ENCODE results near the gene VWF. TPM values are rescaled to one million over a fixed set of nuclear protein-coding genes. Genes with fewer than 3 reads are reported as not detected.
A peak's percentile ranks its signal among the peaks of the same experiment; 100 is the strongest.

Gene VWF
- total RNA-seq, 2 experiments from 2014 or later: 0.11 to 0.13 TPM

DNA sequence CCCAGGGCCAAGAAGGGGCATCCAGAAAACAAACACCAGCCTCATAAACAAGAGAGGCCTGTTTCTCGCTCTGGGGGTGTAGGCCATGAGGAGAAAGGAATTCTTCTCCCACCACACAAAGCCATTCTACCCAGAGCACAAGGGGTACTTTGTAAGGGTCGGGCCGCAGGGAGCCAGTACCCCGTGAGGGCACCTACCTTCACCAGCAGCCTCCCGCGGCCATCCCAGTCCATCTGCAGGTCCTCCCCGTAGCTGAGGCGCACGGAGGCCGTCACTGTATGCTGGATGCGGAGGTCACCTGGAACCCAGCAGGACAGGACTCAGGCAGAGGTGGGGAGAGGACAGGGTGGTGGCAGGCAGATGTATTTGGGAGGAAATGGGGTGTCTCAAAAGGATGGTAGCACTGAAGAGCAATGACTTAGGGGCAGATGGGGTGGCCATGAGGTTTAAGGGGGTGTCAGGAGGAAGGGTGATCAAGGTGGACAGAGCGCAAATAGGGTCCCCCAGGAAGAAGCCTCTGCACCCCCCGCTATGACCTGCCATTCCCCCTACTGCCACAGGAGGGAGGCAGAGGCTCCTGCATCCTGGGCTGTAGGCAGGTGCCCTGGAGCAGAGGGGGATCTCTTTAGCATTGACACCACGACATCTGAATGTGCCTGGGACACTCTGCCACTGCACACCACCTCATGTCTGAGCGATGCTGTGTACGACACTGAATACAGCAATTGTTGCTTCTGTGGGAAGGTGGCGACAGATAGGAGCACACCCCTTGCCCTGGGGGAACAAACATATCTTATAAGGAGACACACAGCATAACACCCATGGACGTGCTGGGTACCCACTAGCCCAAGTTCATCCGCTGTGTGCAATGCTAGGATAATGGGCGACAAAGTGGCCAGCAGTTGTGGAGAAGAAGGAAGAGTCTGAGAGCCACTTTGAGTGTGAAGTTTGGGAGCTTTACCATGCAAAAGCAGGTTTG is 61.4 kb downstream of the VWF start:
- intact Hi-C loops (cut with micrococcal nuclease): loop anchor here (2.0 kb wide), 1 partner anchor 222 kb away; no protein-coding TSS in a partner anchor
- peaks cover 2% of the 10 kb centered on the region for H3K4me1 Mint-ChIP-seq (ENCODE audit: low read depth)
- ATAC-seq (peak; percentile 97), DNase-seq (peak; percentile 73)
- H3K27ac Mint-ChIP-seq: no peak overlapping the region
- ChIA-PET POLR2A (no interaction called here), CTCF (interaction anchor here (0.8 to 1.8 kb wide), 4 partner anchors 127 to 221 kb away, joined by 3 to 5 read pairs (median 4); no protein-coding TSS in a partner anchor)
- no peaks in the 10 kb centered on the region for H3K36me3 Mint-ChIP-seq (ENCODE audit: low read depth)
- H3K9me3 Mint-ChIP-seq: no peaks in the 10 kb centered on the region
- no peaks in the 10 kb centered on the region for H3K27me3 Mint-ChIP-seq
- H3K4me3 Mint-ChIP-seq: no peak overlapping the region
- TF ChIP-seq, protein P1, sequence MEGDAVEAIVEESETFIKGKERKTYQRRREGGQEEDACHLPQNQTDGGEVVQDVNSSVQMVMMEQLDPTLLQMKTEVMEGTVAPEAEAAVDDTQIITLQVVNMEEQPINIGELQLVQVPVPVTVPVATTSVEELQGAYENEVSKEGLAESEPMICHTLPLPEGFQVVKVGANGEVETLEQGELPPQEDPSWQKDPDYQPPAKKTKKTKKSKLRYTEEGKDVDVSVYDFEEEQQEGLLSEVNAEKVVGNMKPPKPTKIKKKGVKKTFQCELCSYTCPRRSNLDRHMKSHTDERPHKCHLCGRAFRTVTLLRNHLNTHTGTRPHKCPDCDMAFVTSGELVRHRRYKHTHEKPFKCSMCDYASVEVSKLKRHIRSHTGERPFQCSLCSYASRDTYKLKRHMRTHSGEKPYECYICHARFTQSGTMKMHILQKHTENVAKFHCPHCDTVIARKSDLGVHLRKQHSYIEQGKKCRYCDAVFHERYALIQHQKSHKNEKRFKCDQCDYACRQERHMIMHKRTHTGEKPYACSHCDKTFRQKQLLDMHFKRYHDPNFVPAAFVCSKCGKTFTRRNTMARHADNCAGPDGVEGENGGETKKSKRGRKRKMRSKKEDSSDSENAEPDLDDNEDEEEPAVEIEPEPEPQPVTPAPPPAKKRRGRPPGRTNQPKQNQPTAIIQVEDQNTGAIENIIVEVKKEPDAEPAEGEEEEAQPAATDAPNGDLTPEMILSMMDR (IDR thresholded peaks at IDR 0.05): peak; percentile 97

DNA sequence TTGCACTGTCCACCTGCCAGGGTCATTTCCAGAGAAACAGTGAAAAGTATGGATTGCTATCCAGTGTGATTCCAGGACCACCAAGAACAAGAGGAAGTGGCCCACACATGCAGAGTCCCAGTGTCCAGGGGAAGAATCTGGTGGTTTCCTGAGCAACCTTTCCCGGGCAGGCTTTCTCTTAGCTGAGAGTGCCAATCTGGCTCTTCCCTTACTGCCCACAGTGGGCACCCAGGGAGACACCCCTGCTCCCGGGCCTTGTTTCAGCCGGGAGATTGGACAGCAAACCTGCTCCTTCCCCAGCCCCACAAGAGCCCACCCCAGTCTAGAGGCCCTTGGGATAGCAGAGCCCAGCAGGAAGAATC is 62.1 kb downstream of the VWF start:
- DNase-seq: no peak
- no peaks in the 10 kb centered on the region for H3K27me3 Mint-ChIP-seq
- no peak for ATAC-seq
- H3K36me3 Mint-ChIP-seq (ENCODE audit: low read depth): no peaks in the 10 kb centered on the region
- intact Hi-C loops (cut with micrococcal nuclease): loop anchor here (2.0 kb wide), 1 partner anchor 222 kb away; no protein-coding TSS in a partner anchor
- POLR2A ChIA-PET: no interaction called here
- H3K27ac Mint-ChIP-seq: no peak overlapping the region
- no peak overlapping the region for H3K4me3 Mint-ChIP-seq
- no peaks in the 10 kb centered on the region for H3K9me3 Mint-ChIP-seq
- peaks cover 2% of the 10 kb centered on the region for H3K4me1 Mint-ChIP-seq (ENCODE audit: low read depth)
- TF ChIP-seq, protein P1 (IDR thresholded peaks at IDR 0.05): no peak
- CTCF ChIA-PET: interaction anchor here (1.8 kb wide), 1 partner anchor 222 kb away, joined by 5 read pairs; no protein-coding TSS in a partner anchor

DNA sequence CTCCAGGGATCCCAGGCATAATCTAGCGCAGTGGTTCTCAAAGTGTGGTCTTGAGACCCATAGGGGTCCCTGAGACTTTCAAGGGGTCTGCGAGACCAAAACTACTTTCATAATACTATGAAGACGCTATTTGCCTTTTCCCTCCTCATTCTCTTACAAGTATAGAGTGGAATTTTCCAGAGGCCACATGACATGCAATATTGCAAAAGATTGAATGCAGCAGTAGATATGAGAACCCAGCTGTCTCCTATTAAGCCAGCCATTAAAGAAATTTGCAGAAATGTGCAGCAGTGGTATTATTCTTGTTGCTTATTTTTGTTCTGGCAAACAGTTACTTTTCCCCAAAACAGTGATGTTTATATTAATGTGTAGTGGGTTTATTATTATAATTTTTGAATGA is 62.8 kb downstream of the VWF start:
- POLR2A ChIA-PET: no interaction called here
- TF ChIP-seq, protein P1 (IDR thresholded peaks at IDR 0.05): no peak
- ATAC-seq (no peak), DNase-seq (no peak)
- intact Hi-C loops (cut with micrococcal nuclease): loop anchor here (2.0 kb wide), 1 partner anchor 223 kb away; no protein-coding TSS in a partner anchor
- H3K4me3 Mint-ChIP-seq: no peak overlapping the region
- no peaks in the 10 kb centered on the region for H3K27me3 Mint-ChIP-seq
- H3K9me3 Mint-ChIP-seq: no peaks in the 10 kb centered on the region
- H3K4me1 Mint-ChIP-seq (ENCODE audit: low read depth): peaks cover 5% of the 10 kb centered on the region
- CTCF ChIA-PET: interaction anchor here (1.8 kb wide), 1 partner anchor 223 kb away, joined by 5 read pairs; no protein-coding TSS in a partner anchor
- no peak overlapping the region for H3K27ac Mint-ChIP-seq
- no peaks in the 10 kb centered on the region for H3K36me3 Mint-ChIP-seq (ENCODE audit: low read depth)

DNA sequence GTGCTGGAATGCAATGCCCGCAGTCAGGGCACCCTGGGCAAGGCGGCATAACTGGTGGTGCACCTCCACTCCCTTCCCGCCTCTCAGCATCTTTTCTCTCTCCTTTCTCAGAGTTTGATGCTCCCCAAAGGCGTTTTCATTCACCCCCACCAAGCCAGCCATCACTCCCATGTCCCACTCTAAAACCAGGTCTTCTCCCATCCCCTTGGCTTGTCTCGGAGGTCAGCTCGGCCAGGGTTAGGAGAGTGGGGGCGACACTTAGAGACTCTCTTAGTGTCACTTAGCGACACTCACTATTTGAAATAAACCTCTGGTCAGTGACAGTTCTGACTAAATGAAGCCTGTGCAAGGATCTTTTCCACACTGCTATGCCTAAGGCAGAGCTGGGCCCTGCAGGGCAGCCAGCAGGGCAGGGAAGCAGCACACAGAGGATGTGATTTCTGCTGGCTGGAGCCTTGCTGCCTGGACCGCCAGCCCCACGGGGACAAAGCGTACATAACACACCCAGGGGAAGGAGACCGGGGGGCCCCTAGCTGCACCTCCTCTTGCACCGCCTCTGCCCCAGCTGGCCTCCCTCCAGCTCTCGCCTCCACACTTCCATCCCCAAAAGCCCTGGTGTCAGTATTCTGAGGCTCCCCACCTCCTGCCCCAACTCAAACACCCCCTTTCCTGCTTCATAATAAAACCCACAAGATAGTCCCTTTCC is 64.5 kb downstream of the VWF start:
- ATAC-seq: no peak
- H3K4me3 Mint-ChIP-seq: no peak overlapping the region
- ChIA-PET CTCF (interaction anchor here (1.2 to 7.4 kb wide), 3 partner anchors 27 to 225 kb away, joined by 3 to 50 read pairs (median 3); no protein-coding TSS in a partner anchor), POLR2A (no interaction called here)
- H3K4me1 Mint-ChIP-seq (ENCODE audit: low read depth): peaks cover 5% of the 10 kb centered on the region
- H3K36me3 Mint-ChIP-seq (ENCODE audit: low read depth): no peaks in the 10 kb centered on the region
- DNase-seq: no peak
- H3K27ac Mint-ChIP-seq: no peak overlapping the region
- intact Hi-C loops (cut with micrococcal nuclease): no loop called here
- no peaks in the 10 kb centered on the region for H3K9me3 Mint-ChIP-seq
- TF ChIP-seq, protein P1 (IDR thresholded peaks at IDR 0.05): no peak
- no peaks in the 10 kb centered on the region for H3K27me3 Mint-ChIP-seq
